22Rv1 (cell line): ENCODE results near the gene NXPE3.

Experiments
- ZFX ChIP-seq: fragments of 450-650 bp; IDR thresholded peaks from 2 replicates; pipeline ENCODE4 v1.6.1; 2017; ENCODE audit warnings: antibody characterized with exemption, borderline replicate concordance
- TF ChIP-seq, protein P1 (sequence below): fragments of 450-650 bp; IDR thresholded peaks from 2 replicates; pipeline ENCODE4 v1.5.1; 2017; ENCODE audit warnings: mild to moderate bottlenecking

DNA sequence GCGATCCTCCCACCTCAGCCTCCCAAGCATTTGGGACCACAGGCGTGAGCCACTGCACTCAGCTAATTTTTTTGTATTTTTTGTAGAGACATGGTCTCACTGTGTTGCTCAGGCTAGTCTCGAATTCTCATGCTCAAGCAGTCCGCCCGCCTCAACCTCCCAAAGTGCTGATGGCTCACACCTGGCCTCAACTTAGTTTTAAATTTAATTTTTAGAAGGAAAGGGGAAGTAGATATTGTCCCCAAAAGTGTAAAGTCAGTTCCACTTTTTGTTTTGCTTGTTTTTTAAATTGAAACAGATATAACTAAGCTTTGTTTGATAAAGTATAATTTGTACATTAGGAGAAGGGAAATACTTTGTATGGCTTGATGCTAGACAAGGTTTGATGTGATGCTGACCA, 39.0 kb downstream of the NXPE3 start:
- TF ChIP-seq, protein P1, sequence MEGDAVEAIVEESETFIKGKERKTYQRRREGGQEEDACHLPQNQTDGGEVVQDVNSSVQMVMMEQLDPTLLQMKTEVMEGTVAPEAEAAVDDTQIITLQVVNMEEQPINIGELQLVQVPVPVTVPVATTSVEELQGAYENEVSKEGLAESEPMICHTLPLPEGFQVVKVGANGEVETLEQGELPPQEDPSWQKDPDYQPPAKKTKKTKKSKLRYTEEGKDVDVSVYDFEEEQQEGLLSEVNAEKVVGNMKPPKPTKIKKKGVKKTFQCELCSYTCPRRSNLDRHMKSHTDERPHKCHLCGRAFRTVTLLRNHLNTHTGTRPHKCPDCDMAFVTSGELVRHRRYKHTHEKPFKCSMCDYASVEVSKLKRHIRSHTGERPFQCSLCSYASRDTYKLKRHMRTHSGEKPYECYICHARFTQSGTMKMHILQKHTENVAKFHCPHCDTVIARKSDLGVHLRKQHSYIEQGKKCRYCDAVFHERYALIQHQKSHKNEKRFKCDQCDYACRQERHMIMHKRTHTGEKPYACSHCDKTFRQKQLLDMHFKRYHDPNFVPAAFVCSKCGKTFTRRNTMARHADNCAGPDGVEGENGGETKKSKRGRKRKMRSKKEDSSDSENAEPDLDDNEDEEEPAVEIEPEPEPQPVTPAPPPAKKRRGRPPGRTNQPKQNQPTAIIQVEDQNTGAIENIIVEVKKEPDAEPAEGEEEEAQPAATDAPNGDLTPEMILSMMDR, result no peak
- no peak for TF ChIP-seq ZFX
